GM12878 (cell line): ENCODE results near the gene ARCN1. TPM values are rescaled to one million over a fixed set of nuclear protein-coding genes. Genes with fewer than 3 reads are reported as not detected.

Experiments
- ATAC-seq: fragments of 200-7000 bp; cut with Tn5 transposase; 3 replicates; pipeline ENCODE4 v1.9.1; 2020; ENCODE audit warnings: mild to moderate bottlenecking, moderate library complexity
- BruUV-seq: library from RNA; stranded (reverse); fragments of 400-500 nt; replicated peaks from 2 replicates; lab custom pipeline; 2021; lab: Mats Ljungman, UMichigan
- CTCF ChIA-PET: fragments of 300-600 bp; sonication (Branson Sonifier 250); formaldehyde crosslinking; extraction: SDS; loops from one replicate; lab custom pipeline; 2021; ENCODE audit warnings: inconsistent platforms; lab: Yijun Ruan, JAX
- POLR2A ChIA-PET: fragments of 350-600 bp; formaldehyde crosslinking; extraction: SDS; loops from one replicate; lab custom pipeline; 2021; ENCODE audit warnings: inconsistent platforms; lab: Charles Lee
- RAD21 ChIA-PET: fragments of 300-600 bp; sonication (Branson Sonifier 250); formaldehyde crosslinking; loops from one replicate; lab custom pipeline; 2023; ENCODE audit warnings: antibody characterized with exemption; ENCODE audit not compliant: unreplicated experiment; lab: Charles Lee
- SMC1A ChIA-PET: fragments of 300-600 bp; sonication (Branson Sonifier 250); formaldehyde crosslinking; loops from one replicate; lab custom pipeline; 2023; ENCODE audit not compliant: unreplicated experiment, uncharacterized antibody; lab: Charles Lee
- DNase-seq: peaks from one replicate; pipeline ENCODE4 v3.0.0-alpha.2; 2011; ENCODE audit warnings: low read depth, low spot score
- FAIRE-seq: peaks from 3 replicates; lab custom pipeline; 2011; peaks lifted over from hg19 to GRCh38; lab: Jason Lieb, UNC
- H2AFZ ChIP-seq: 2 replicates; pipeline ENCODE4 v1.6.0; 2011; ENCODE audit warnings: low read depth, low read length, control low read depth; ENCODE audit not compliant: control insufficient read depth
- H3K27ac ChIP-seq: 2 replicates; pipeline ENCODE4 v1.5.1; 2011; ENCODE audit warnings: control low read depth; ENCODE audit not compliant: control insufficient read depth, insufficient read depth
- H3K27me3 ChIP-seq, 2 experiments: replicated peaks in 1 of 2; 2 replicates each; pipeline versions ENCODE4 v1.6.0 to v1.6.1; 2011; ENCODE audit warnings: low read length in 1 of 2; ENCODE audit not compliant: control insufficient read depth in 2 of 2, insufficient read depth in 2 of 2
- H3K36me3 ChIP-seq, 2 experiments: 2 replicates each; pipeline ENCODE4 v1.5.1; 2011; ENCODE audit warnings: low read length in 1 of 2; ENCODE audit not compliant: control insufficient read depth in 2 of 2, insufficient read depth in 2 of 2
- H3K4me1 ChIP-seq: 2 replicates; pipeline ENCODE4 v1.6.1; 2011; ENCODE audit warnings: mild to moderate bottlenecking, low read length, moderate library complexity, mixed read lengths; ENCODE audit not compliant: control insufficient read depth, insufficient read depth
- H3K4me2 ChIP-seq: 2 replicates; pipeline ENCODE4 v1.6.0; 2011; ENCODE audit warnings: control low read depth; ENCODE audit not compliant: control insufficient read depth, insufficient read depth
- H3K4me3 ChIP-seq: fragments of 200-600 bp; sonication (generic); 2 replicates; pipeline ENCODE4 v1.5.1; 2016
- H3K79me2 ChIP-seq: 2 replicates; pipeline ENCODE4 v1.6.0; 2011; ENCODE audit warnings: low read length; ENCODE audit not compliant: control insufficient read depth, insufficient read depth
- H3K9ac ChIP-seq: 2 replicates; pipeline ENCODE4 v1.8.0; 2011; ENCODE audit warnings: low read length, control low read depth, mixed read lengths; ENCODE audit not compliant: control insufficient read depth, insufficient read depth
- H3K9me3 ChIP-seq: replicated peaks from 3 replicates; pipeline ENCODE4 v1.5.1; 2011; ENCODE audit warnings: mild to moderate bottlenecking, low read length; ENCODE audit not compliant: control insufficient read depth, insufficient read depth
- H4K20me1 ChIP-seq: 2 replicates; pipeline ENCODE4 v1.6.0; 2011; ENCODE audit not compliant: control insufficient read depth, insufficient read depth
- CHD1 ChIP-seq: IDR thresholded peaks from 2 replicates; pipeline ENCODE4 v1.6.1; 2012; ENCODE audit warnings: low read depth, low read length, improper control_type of control experiment
- GABPA ChIP-seq: IDR thresholded peaks from 2 replicates; pipeline ENCODE4 v1.6.1; 2014; ENCODE audit warnings: antibody characterized with exemption, low read depth, mild to moderate bottlenecking, inconsistent platforms
- NR2C2 ChIP-seq: IDR thresholded peaks from 2 replicates; pipeline ENCODE4 v1.6.1; 2011; ENCODE audit warnings: borderline replicate concordance, low read depth; ENCODE audit not compliant: control insufficient read depth, insufficient read length
- RELA ChIP-seq: fragments of 450-650 bp; IDR thresholded peaks from 2 replicates; pipeline ENCODE4 v1.8.0; 2014; ENCODE audit warnings: borderline replicate concordance; ENCODE audit not compliant: partially characterized antibody
- SUZ12 ChIP-seq: fragments of 200-600 bp; sonication (generic); IDR thresholded peaks from one replicate; pipeline ENCODE4 v1.6.1; 2018; ENCODE audit warnings: antibody characterized with exemption, mild to moderate bottlenecking; ENCODE audit not compliant: unreplicated experiment
- WGBS: methylation state at CpG from one replicate; pipeline ENCODE4 v1.1.6; 2016; ENCODE audit warnings: low lambda C conversion rate; ENCODE audit not compliant: insufficient replicate concordance, insufficient coverage; ENCODE audit errors: missing lambda C conversion rate; 5-methylcytosine and 5-hydroxymethylcytosine counted together
- in situ Hi-C: fragments of 300-500 bp; cut with MboI; formaldehyde crosslinking; loops from 9 replicates; pipeline ENCODE4 v1.14.3; 2018; ENCODE audit warnings: mixed read lengths
- intact Hi-C: fragments of 100-400 bp; cut with micrococcal nuclease; formaldehyde crosslinking; loops from one replicate; pipeline ENCODE4 v1.14.2; 2022; ENCODE audit not compliant: unreplicated experiment
- polyA plus RNA-seq, 11 experiments: library from polyadenylated mRNA; depleted of rRNA in 4 of 11; unstranded in 6 of 11; stranded (reverse) in 5 of 11; fragments of >200 nt; fragmentation: Nextera tagmentation in 4 of 11; fragmentation: Illumina TruSeq in 1 of 11; extraction: Ambion mirVana in 4 of 11; extraction: Trizol in 1 of 11; gene quantifications; 1 replicate in 1 of 11; 2 replicates in 10 of 11; pipeline versions ENCODE4 v1.2.1 to v1.2.3, GENCODE V29; 2011 to 2016; ENCODE audit warnings: inconsistent platforms in 2 of 11, missing spikeins in 2 of 11, low read depth in 1 of 11
- total RNA-seq, 4 experiments: library from RNA; depleted of rRNA in 3 of 4; stranded (reverse); fragments of >200 nt in 3 of 4; fragmentation: Illumina TruSeq in 1 of 4; extraction: Trizol in 1 of 4; gene quantifications; 2 replicates each; pipeline versions ENCODE4 v1.2.1 to v1.2.3, GENCODE V29; 2013 to 2021
- TF ChIP-seq, protein P1 (sequence below): fragments of 450-650 bp; IDR thresholded peaks from 2 replicates; pipeline ENCODE4 v1.6.1; 2017; ENCODE audit warnings: mild to moderate bottlenecking, low read depth, inconsistent platforms; ENCODE audit not compliant: poor library complexity, severe bottlenecking
- TF ChIP-seq, protein P2 (sequence below): fragments of 150-350 bp; IDR thresholded peaks from 2 replicates; pipeline ENCODE4 v1.6.1; 2016; ENCODE audit warnings: low read depth, low read length
- TF ChIP-seq, protein P3 (sequence below): fragments of 450-650 bp; formaldehyde crosslinking; IDR thresholded peaks from 2 replicates; pipeline ENCODE4 v1.5.0; 2022; ENCODE audit warnings: mild to moderate bottlenecking, missing genetic modification characterization

The ARCN1 gene
- total and polyA plus RNA-seq, 10 of the 15 experiments (the other 5 are each of a cell fraction or from before 2014, with no cell fraction given), result 33.3 to 172 (median 106) TPM

DNA sequence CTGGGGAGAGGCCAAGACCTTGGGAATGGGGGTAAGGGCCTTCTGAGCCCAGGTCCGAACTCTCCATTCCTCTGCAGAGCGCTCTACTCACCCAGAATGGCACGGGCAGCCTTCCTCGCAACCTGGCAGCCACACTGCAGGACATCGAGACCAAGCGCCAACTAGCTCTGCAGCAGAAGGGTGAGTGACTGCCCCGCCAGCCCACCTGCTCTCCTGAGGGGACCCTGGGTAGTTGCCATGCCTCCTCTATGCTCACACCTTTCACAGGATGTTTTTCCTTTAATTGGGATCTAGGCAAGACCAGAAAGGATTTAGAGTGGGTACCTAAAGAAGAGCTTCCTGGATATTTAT lies 71.8 kb downstream of the ARCN1 start:
- SMC1A ChIA-PET, result no interaction called here
- H3K79me2 ChIP-seq, result no peaks in the 10 kb centered on the region
- no peak overlapping the region for H3K9ac ChIP-seq
- peaks cover 0 to 1% of the 10 kb centered on the region in 2 experiments; a peak in 3 of 4 replicates for H3K27me3 ChIP-seq
- DNase-seq, result no peak
- no peaks in the 10 kb centered on the region for H3K9me3 ChIP-seq
- no peak for ATAC-seq
- no peak for FAIRE-seq
- RAD21 ChIA-PET, result no interaction called here
- H4K20me1 ChIP-seq, result no peaks in the 10 kb centered on the region
- CTCF ChIA-PET, result no interaction called here
- BruUV-seq, result no TSS peak
- 58% methylated on average over 7 of the region's 7 CpGs for WGBS
- no peaks in the 10 kb centered on the region for H3K36me3 ChIP-seq
- in situ Hi-C loops, result no loop called here
- POLR2A ChIA-PET, result no interaction called here
- H2AFZ ChIP-seq, result no peak overlapping the region
- TF ChIP-seq, protein P1, sequence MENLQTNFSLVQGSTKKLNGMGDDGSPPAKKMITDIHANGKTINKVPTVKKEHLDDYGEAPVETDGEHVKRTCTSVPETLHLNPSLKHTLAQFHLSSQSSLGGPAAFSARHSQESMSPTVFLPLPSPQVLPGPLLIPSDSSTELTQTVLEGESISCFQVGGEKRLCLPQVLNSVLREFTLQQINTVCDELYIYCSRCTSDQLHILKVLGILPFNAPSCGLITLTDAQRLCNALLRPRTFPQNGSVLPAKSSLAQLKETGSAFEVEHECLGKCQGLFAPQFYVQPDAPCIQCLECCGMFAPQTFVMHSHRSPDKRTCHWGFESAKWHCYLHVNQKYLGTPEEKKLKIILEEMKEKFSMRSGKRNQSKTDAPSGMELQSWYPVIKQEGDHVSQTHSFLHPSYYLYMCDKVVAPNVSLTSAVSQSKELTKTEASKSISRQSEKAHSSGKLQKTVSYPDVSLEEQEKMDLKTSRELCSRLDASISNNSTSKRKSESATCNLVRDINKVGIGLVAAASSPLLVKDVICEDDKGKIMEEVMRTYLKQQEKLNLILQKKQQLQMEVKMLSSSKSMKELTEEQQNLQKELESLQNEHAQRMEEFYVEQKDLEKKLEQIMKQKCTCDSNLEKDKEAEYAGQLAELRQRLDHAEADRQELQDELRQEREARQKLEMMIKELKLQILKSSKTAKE, result no peak
- no peak for TF ChIP-seq SUZ12
- no peak for TF ChIP-seq RELA
- no peak for TF ChIP-seq NR2C2
- TF ChIP-seq CHD1, result no peak
- no peak for TF ChIP-seq GABPA
- TF ChIP-seq, protein P2, sequence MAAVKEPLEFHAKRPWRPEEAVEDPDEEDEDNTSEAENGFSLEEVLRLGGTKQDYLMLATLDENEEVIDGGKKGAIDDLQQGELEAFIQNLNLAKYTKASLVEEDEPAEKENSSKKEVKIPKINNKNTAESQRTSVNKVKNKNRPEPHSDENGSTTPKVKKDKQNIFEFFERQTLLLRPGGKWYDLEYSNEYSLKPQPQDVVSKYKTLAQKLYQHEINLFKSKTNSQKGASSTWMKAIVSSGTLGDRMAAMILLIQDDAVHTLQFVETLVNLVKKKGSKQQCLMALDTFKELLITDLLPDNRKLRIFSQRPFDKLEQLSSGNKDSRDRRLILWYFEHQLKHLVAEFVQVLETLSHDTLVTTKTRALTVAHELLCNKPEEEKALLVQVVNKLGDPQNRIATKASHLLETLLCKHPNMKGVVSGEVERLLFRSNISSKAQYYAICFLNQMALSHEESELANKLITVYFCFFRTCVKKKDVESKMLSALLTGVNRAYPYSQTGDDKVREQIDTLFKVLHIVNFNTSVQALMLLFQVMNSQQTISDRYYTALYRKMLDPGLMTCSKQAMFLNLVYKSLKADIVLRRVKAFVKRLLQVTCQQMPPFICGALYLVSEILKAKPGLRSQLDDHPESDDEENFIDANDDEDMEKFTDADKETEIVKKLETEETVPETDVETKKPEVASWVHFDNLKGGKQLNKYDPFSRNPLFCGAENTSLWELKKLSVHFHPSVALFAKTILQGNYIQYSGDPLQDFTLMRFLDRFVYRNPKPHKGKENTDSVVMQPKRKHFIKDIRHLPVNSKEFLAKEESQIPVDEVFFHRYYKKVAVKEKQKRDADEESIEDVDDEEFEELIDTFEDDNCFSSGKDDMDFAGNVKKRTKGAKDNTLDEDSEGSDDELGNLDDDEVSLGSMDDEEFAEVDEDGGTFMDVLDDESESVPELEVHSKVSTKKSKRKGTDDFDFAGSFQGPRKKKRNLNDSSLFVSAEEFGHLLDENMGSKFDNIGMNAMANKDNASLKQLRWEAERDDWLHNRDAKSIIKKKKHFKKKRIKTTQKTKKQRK, result no peak
- TF ChIP-seq, protein P3, sequence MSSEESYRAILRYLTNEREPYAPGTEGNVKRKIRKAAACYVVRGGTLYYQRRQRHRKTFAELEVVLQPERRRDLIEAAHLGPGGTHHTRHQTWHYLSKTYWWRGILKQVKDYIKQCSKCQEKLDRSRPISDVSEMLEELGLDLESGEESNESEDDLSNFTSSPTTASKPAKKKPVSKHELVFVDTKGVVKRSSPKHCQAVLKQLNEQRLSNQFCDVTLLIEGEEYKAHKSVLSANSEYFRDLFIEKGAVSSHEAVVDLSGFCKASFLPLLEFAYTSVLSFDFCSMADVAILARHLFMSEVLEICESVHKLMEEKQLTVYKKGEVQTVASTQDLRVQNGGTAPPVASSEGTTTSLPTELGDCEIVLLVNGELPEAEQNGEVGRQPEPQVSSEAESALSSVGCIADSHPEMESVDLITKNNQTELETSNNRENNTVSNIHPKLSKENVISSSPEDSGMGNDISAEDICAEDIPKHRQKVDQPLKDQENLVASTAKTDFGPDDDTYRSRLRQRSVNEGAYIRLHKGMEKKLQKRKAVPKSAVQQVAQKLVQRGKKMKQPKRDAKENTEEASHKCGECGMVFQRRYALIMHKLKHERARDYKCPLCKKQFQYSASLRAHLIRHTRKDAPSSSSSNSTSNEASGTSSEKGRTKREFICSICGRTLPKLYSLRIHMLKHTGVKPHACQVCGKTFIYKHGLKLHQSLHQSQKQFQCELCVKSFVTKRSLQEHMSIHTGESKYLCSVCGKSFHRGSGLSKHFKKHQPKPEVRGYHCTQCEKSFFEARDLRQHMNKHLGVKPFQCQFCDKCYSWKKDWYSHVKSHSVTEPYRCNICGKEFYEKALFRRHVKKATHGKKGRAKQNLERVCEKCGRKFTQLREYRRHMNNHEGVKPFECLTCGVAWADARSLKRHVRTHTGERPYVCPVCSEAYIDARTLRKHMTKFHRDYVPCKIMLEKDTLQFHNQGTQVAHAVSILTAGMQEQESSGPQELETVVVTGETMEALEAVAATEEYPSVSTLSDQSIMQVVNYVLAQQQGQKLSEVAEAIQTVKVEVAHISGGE, result no peak
- TF ChIP-seq, all 136 proteins: peak for 0
- no peaks in the 10 kb centered on the region for H3K4me1 ChIP-seq
- no peak overlapping the region for H3K4me3 ChIP-seq
- intact Hi-C loops, result no loop called here
- H3K27ac ChIP-seq, result no peak overlapping the region
- no peak overlapping the region for H3K4me2 ChIP-seq
